Astrocyte (in vitro differentiated cells and primary cell): ENCODE data around the gene PFDN5. TPM values are rescaled to one million over a fixed set of nuclear protein-coding genes. Genes with fewer than 3 reads are reported as not detected.

Experiments
- DNase-seq: peaks from one replicate; pipeline ENCODE4 v3.0.0-alpha.2; 2010; ENCODE audit warnings: low read depth
- FAIRE-seq: peaks from 2 replicates; lab custom pipeline; 2011; peaks lifted over from hg19 to GRCh38; lab: Jason Lieb, UNC
- H2AFZ ChIP-seq: 2 replicates; pipeline ENCODE4 v1.6.0; 2012; ENCODE audit warnings: low read depth, low read length, inconsistent platforms
- H3K27ac ChIP-seq: 2 replicates; pipeline ENCODE4 v1.5.1; 2011; ENCODE audit warnings: low read depth, low read length, inconsistent platforms
- H3K27me3 ChIP-seq: 2 replicates; pipeline ENCODE4 v1.6.0; 2011; ENCODE audit warnings: low read length, inconsistent platforms; ENCODE audit not compliant: insufficient read depth
- H3K36me3 ChIP-seq: 2 replicates; pipeline ENCODE4 v1.5.1; 2011; ENCODE audit warnings: low read length, inconsistent platforms; ENCODE audit not compliant: insufficient read depth
- H3K4me1 ChIP-seq: 2 replicates; pipeline ENCODE4 v1.5.1; 2011; ENCODE audit warnings: low read length, inconsistent platforms; ENCODE audit not compliant: insufficient read depth
- H3K4me2 ChIP-seq: 2 replicates; pipeline ENCODE4 v1.6.0; 2012; ENCODE audit warnings: low read length, inconsistent platforms
- H3K4me3 ChIP-seq: 2 replicates; pipeline ENCODE4 v1.5.1; 2011; ENCODE audit warnings: low read depth, mild to moderate bottlenecking, low read length, inconsistent platforms; ENCODE audit not compliant: insufficient read depth
- H3K79me2 ChIP-seq: 2 replicates; pipeline ENCODE4 v1.6.0; 2012; ENCODE audit warnings: mild to moderate bottlenecking, low read length, inconsistent platforms; ENCODE audit not compliant: insufficient read depth
- H3K9ac ChIP-seq: 2 replicates; pipeline ENCODE4 v1.6.0; 2012; ENCODE audit warnings: mild to moderate bottlenecking, low read length, inconsistent platforms
- H3K9me3 ChIP-seq: 2 replicates; pipeline ENCODE4 v1.5.1; 2012; ENCODE audit warnings: low read depth, mild to moderate bottlenecking, low read length, inconsistent platforms; ENCODE audit not compliant: insufficient read depth
- H4K20me1 ChIP-seq: 2 replicates; pipeline ENCODE4 v1.6.0; 2012; ENCODE audit warnings: low read length, inconsistent platforms; ENCODE audit not compliant: insufficient read depth
- H3K27ac Mint-ChIP-seq: one replicate; pipeline ENCODE4 v1.8.0; 2021; ENCODE audit warnings: mild to moderate bottlenecking, mixed read lengths; ENCODE audit not compliant: unreplicated experiment
- H3K27me3 Mint-ChIP-seq: one replicate; pipeline ENCODE4 v1.8.0; 2021; ENCODE audit warnings: low read depth, mixed read lengths; ENCODE audit not compliant: unreplicated experiment
- H3K36me3 Mint-ChIP-seq: one replicate; pipeline ENCODE4 v1.8.0; 2021; ENCODE audit warnings: low read depth, mixed read lengths; ENCODE audit not compliant: unreplicated experiment
- H3K4me1 Mint-ChIP-seq: one replicate; pipeline ENCODE4 v1.8.0; 2021; ENCODE audit warnings: low read depth, mixed read lengths; ENCODE audit not compliant: unreplicated experiment
- H3K4me3 Mint-ChIP-seq: one replicate; pipeline ENCODE4 v1.8.0; 2021; ENCODE audit warnings: mild to moderate bottlenecking, moderate library complexity, mixed read lengths; ENCODE audit not compliant: unreplicated experiment
- H3K9me3 Mint-ChIP-seq: one replicate; pipeline ENCODE4 v1.8.0; 2021; ENCODE audit warnings: mild to moderate bottlenecking, mixed read lengths; ENCODE audit not compliant: unreplicated experiment
- CTCF ChIP-seq: IDR thresholded peaks from 2 replicates; pipeline ENCODE4 v1.5.1; 2011; ENCODE audit warnings: low read depth, mild to moderate bottlenecking, inconsistent platforms, low read length, moderate library complexity; ENCODE audit not compliant: insufficient read depth
- EZH2 ChIP-seq: IDR thresholded peaks from 2 replicates; pipeline ENCODE4 v1.6.1; 2012; ENCODE audit warnings: mild to moderate bottlenecking, low read length, inconsistent platforms; ENCODE audit not compliant: insufficient read depth
- total RNA-seq: library from RNA; stranded (reverse); gene quantifications from 2 replicates; pipeline ENCODE4 v1.2.1, GENCODE V29; 2021

PFDN5 gene
- total RNA-seq, 1 donor from 2014 or later = 281 TPM

- Histone ChIP-seq H3K27ac (peak overlapping the region; percentile 86), H3K79me2 (peaks cover 69% of the 10 kb centered on the region), H4K20me1 (peaks cover 14% of the 10 kb centered on the region), H3K4me2 (peak overlapping the region; percentile 96), H3K9me3 (no peaks in the 10 kb centered on the region), H2AFZ (peak overlapping the region; percentile 72), H3K4me1 (peaks cover 30% of the 10 kb centered on the region), H3K4me3 (peak overlapping the region; percentile 82), H3K36me3 (peaks cover 22% of the 10 kb centered on the region), H3K27me3 (no peaks in the 10 kb centered on the region), H3K9ac (peak overlapping the region; percentile 94)
- H3K36me3 Mint-ChIP-seq = peaks cover 15% of the 10 kb centered on the region
- peak overlapping the region; percentile 90 for H3K4me3 Mint-ChIP-seq
- peaks cover 25% of the 10 kb centered on the region for H3K4me1 Mint-ChIP-seq
- peak overlapping the region; percentile 86 for H3K27ac Mint-ChIP-seq
- no peaks in the 10 kb centered on the region for H3K9me3 Mint-ChIP-seq
- H3K27me3 Mint-ChIP-seq = no peaks in the 10 kb centered on the region
- TF ChIP-seq EZH2 (no peak), CTCF (no peak)
- DNase-seq (peak; percentile 52), FAIRE-seq (no peak)
Measured at GRCh38 chr12:53300187-53300586, 4.8 kb downstream of the PFDN5 start.

GRCh38 chr12:53302903-53303302, 7.6 kb downstream of the PFDN5 start:
- H3K36me3 Mint-ChIP-seq = peaks cover 24% of the 10 kb centered on the region
- no peaks in the 10 kb centered on the region for H3K9me3 Mint-ChIP-seq
- H3K4me3 Mint-ChIP-seq = no peak overlapping the region
- no peaks in the 10 kb centered on the region for H3K27me3 Mint-ChIP-seq
- Histone ChIP-seq H3K4me3 (no peak overlapping the region), H3K36me3 (peaks cover 35% of the 10 kb centered on the region), H3K9me3 (no peaks in the 10 kb centered on the region), H3K79me2 (peaks cover 46% of the 10 kb centered on the region), H3K9ac (no peak overlapping the region), H4K20me1 (peaks cover 20% of the 10 kb centered on the region), H2AFZ (no peak overlapping the region), H3K27me3 (no peaks in the 10 kb centered on the region), H3K4me2 (peak overlapping the region; percentile 16), H3K4me1 (peaks cover 20% of the 10 kb centered on the region), H3K27ac (no peak overlapping the region)
- H3K27ac Mint-ChIP-seq = peak overlapping the region; percentile 7
- DNase-seq = no peak
- peaks cover 12% of the 10 kb centered on the region for H3K4me1 Mint-ChIP-seq
- FAIRE-seq = no peak
- TF ChIP-seq EZH2 = no peak
- TF ChIP-seq CTCF = no peak

- H3K36me3 Mint-ChIP-seq = peaks cover 20% of the 10 kb centered on the region
Measured at GRCh38 chr12:53306826-53307225, 11.5 kb downstream of the PFDN5 start.

More at GRCh38 chr12:53306826-53307225, 11.5 kb downstream of the PFDN5 start:
- no peaks in the 10 kb centered on the region for H3K27me3 Mint-ChIP-seq
- H4K20me1 ChIP-seq = peaks cover 20% of the 10 kb centered on the region
- no peaks in the 10 kb centered on the region for H3K4me1 ChIP-seq
- H3K9me3 ChIP-seq = no peaks in the 10 kb centered on the region
- no peak overlapping the region for H3K9ac ChIP-seq
- no peaks in the 10 kb centered on the region for H3K9me3 Mint-ChIP-seq
- no peak overlapping the region for H3K27ac ChIP-seq
- H3K4me3 ChIP-seq = no peak overlapping the region
- no peak for DNase-seq
- H3K4me2 ChIP-seq = no peak overlapping the region
- TF ChIP-seq EZH2 (no peak), CTCF (no peak)
- no peak overlapping the region for H2AFZ ChIP-seq
- H3K27ac Mint-ChIP-seq = peak overlapping the region; percentile 1
- peaks cover 32% of the 10 kb centered on the region for H3K36me3 ChIP-seq
- peaks cover 4% of the 10 kb centered on the region for H3K4me1 Mint-ChIP-seq
- peaks cover 24% of the 10 kb centered on the region for H3K79me2 ChIP-seq
- H3K27me3 ChIP-seq = no peaks in the 10 kb centered on the region
- H3K4me3 Mint-ChIP-seq = no peak overlapping the region
- no peak for FAIRE-seq
